GM19240 (cell line): ENCODE measurements around the gene CTNND2.
"Not testable (repeated sequence)": the region's sequence is repeated elsewhere in the genome, so short reads cannot be mapped to it uniquely, and the experiment has no call there.

Experiments
- DNase-seq: peaks from one replicate; pipeline ENCODE4 v3.0.0; 2011; ENCODE audit warnings: low spot score; ENCODE audit not compliant: insufficient read length

The CTNND2 gene

GRCh38 chr5:11675184-11675583 is 229.1 kb downstream of the CTNND2 start:
- DNase-seq = no peak

GRCh38 chr5:11672385-11673085 is 231.7 kb downstream of the CTNND2 start:
- DNase-seq = no peak

- DNase-seq = no peak
These were observed 245.9 kb downstream of the CTNND2 start for GRCh38 chr5:11658376-11658775.

- no peak for DNase-seq
These were observed 247.3 kb downstream of the CTNND2 start for GRCh38 chr5:11656916-11657315.

- no peak for DNase-seq
These were observed 248.6 kb downstream of the CTNND2 start for GRCh38 chr5:11655681-11656080.

GRCh38 chr5:11650936-11651335 is 253.3 kb downstream of the CTNND2 start:
- no peak for DNase-seq

- DNase-seq = no peak
These were observed 258.1 kb downstream of the CTNND2 start for GRCh38 chr5:11646141-11646540.

- no peak for DNase-seq
These were observed 261.8 kb downstream of the CTNND2 start for GRCh38 chr5:11642438-11642837.

GRCh38 chr5:11640158-11640873 is 263.9 kb downstream of the CTNND2 start:
- DNase-seq = no peak

GRCh38 chr5:11622785-11623184 is 281.5 kb downstream of the CTNND2 start:
- no peak for DNase-seq

GRCh38 chr5:11620172-11620571 is 284.1 kb downstream of the CTNND2 start:
- no peak for DNase-seq

- no peak for DNase-seq
These were observed 284.8 kb downstream of the CTNND2 start for GRCh38 chr5:11619339-11620024.

GRCh38 chr5:11617080-11617479 is 287.2 kb downstream of the CTNND2 start:
- no peak for DNase-seq

GRCh38 chr5:11616624-11617023 is 287.6 kb downstream of the CTNND2 start:
- not testable (repeated sequence) for DNase-seq

- no peak for DNase-seq
These were observed 293.2 kb downstream of the CTNND2 start for GRCh38 chr5:11611011-11611410.

- no peak for DNase-seq
These were observed 294.5 kb downstream of the CTNND2 start for GRCh38 chr5:11609570-11610303.

GRCh38 chr5:11608530-11608929 is 295.7 kb downstream of the CTNND2 start:
- DNase-seq = no peak

GRCh38 chr5:11607944-11608483 is 296.2 kb downstream of the CTNND2 start:
- no peak for DNase-seq

GRCh38 chr5:11602298-11602697 is 301.9 kb downstream of the CTNND2 start:
- DNase-seq = no peak

GRCh38 chr5:11599499-11599898 is 304.7 kb downstream of the CTNND2 start:
- DNase-seq = no peak

- no peak for DNase-seq
These were observed 307.6 kb downstream of the CTNND2 start for GRCh38 chr5:11596657-11597071.
